ENCODE results near the gene PNPLA6. TPM values are rescaled to one million over a fixed set of nuclear protein-coding genes. Genes with fewer than 3 reads are reported as not detected.
A peak's percentile ranks its signal among the peaks of the same experiment; 100 is the strongest.

Gene PNPLA6
- total and polyA plus RNA-seq, 2 of the 13 experiments (the other 11 are each of a cell fraction or from before 2014, with no cell fraction given) = 24.9 to 28.2 TPM

DNA sequence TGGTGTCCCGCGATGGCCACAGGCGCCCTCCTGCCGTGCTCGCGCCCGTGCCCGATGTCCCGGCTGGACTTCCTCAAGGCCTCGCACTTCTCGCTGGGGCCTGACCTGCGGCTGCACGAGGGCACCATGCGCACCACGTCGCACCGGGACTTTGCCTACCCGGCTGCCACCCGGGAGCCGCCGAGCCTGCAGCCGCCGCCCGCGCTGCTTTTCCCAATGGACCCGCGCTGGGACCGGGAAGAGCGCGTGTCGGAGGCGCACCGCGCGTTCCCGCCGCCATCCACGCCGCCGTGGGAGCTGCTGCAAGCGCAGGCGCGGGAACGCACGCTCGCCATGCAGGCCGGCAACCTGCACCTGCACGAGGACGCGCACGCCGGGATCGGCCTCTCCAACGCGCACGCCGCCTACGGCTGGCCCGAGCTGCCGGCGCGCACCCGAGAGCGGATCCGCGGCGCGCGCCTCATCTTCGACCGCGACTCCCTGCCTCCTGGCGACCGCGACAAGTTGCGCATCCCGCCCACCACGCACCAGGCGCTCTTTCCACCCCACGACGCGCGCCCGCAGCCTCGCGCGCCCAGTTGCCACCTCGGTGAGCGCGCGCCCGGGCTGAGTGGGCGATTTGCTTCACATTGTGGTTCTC, 34.6 kb upstream of the PNPLA6 start (continued):
- TF ChIP-seq, protein P1, sequence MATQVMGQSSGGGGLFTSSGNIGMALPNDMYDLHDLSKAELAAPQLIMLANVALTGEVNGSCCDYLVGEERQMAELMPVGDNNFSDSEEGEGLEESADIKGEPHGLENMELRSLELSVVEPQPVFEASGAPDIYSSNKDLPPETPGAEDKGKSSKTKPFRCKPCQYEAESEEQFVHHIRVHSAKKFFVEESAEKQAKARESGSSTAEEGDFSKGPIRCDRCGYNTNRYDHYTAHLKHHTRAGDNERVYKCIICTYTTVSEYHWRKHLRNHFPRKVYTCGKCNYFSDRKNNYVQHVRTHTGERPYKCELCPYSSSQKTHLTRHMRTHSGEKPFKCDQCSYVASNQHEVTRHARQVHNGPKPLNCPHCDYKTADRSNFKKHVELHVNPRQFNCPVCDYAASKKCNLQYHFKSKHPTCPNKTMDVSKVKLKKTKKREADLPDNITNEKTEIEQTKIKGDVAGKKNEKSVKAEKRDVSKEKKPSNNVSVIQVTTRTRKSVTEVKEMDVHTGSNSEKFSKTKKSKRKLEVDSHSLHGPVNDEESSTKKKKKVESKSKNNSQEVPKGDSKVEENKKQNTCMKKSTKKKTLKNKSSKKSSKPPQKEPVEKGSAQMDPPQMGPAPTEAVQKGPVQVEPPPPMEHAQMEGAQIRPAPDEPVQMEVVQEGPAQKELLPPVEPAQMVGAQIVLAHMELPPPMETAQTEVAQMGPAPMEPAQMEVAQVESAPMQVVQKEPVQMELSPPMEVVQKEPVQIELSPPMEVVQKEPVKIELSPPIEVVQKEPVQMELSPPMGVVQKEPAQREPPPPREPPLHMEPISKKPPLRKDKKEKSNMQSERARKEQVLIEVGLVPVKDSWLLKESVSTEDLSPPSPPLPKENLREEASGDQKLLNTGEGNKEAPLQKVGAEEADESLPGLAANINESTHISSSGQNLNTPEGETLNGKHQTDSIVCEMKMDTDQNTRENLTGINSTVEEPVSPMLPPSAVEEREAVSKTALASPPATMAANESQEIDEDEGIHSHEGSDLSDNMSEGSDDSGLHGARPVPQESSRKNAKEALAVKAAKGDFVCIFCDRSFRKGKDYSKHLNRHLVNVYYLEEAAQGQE (IDR thresholded peaks at IDR 0.05; ENCODE audit: borderline replicate concordance in 1 of 2, low read depth in 1 of 2, low read length in 2 of 2) = no peak
- peak; percentile 52; the same call in 1 of the 2 replicates for TF ChIP-seq ZNF343 (CRISPR knock-in tag; IDR thresholded peaks at IDR 0.05)
- TF ChIP-seq ZNF709 (CRISPR knock-in tag; IDR thresholded peaks at IDR 0.05) = peak; percentile 87; the same call in 1 of the 2 replicates
- 0 out of 2 replicates have a peak, but pooled peaks have one; percentile 42 for TF ChIP-seq ZNF570 (CRISPR knock-in tag; IDR thresholded peaks at IDR 0.05; ENCODE audit: borderline replicate concordance)
- TF ChIP-seq ARHGAP35 (CRISPR knock-in tag; IDR thresholded peaks at IDR 0.05; ENCODE audit: borderline replicate concordance) = peak; percentile 75; the same call in 1 of the 2 replicates
- peak; percentile 72; the same call in 1 of the 2 replicates for TF ChIP-seq GLI4 (CRISPR knock-in tag; IDR thresholded peaks at IDR 0.05; ENCODE audit: borderline replicate concordance)
- TF ChIP-seq ZNF766 (CRISPR knock-in tag; IDR thresholded peaks at IDR 0.05; ENCODE audit: borderline replicate concordance) = peak; percentile 82; the same call in 1 of the 2 replicates
- no peak for TF ChIP-seq STAG1 (CRISPR knock-in tag; IDR thresholded peaks at IDR 0.05)
- TF ChIP-seq NONO (IDR thresholded peaks at IDR 0.05) = no peak
- peak; percentile 55; the same call in 1 of the 2 replicates for TF ChIP-seq NONO (CRISPR knock-in tag; conservative IDR thresholded peaks at IDR 0.05)
- no peak for TF ChIP-seq NCOA5 (CRISPR knock-in tag; IDR thresholded peaks at IDR 0.05)
- TF ChIP-seq JUND (CRISPR knock-in tag; IDR thresholded peaks at IDR 0.05) = 0 out of 2 replicates have a peak, but pooled peaks have one; percentile 12
- no peak for TF ChIP-seq STAT5B (CRISPR knock-in tag; IDR thresholded peaks at IDR 0.05)
- peak; percentile 53 for TF ChIP-seq ZNF274 (CRISPR knock-in tag; IDR thresholded peaks at IDR 0.05)
- TF ChIP-seq, protein P2, sequence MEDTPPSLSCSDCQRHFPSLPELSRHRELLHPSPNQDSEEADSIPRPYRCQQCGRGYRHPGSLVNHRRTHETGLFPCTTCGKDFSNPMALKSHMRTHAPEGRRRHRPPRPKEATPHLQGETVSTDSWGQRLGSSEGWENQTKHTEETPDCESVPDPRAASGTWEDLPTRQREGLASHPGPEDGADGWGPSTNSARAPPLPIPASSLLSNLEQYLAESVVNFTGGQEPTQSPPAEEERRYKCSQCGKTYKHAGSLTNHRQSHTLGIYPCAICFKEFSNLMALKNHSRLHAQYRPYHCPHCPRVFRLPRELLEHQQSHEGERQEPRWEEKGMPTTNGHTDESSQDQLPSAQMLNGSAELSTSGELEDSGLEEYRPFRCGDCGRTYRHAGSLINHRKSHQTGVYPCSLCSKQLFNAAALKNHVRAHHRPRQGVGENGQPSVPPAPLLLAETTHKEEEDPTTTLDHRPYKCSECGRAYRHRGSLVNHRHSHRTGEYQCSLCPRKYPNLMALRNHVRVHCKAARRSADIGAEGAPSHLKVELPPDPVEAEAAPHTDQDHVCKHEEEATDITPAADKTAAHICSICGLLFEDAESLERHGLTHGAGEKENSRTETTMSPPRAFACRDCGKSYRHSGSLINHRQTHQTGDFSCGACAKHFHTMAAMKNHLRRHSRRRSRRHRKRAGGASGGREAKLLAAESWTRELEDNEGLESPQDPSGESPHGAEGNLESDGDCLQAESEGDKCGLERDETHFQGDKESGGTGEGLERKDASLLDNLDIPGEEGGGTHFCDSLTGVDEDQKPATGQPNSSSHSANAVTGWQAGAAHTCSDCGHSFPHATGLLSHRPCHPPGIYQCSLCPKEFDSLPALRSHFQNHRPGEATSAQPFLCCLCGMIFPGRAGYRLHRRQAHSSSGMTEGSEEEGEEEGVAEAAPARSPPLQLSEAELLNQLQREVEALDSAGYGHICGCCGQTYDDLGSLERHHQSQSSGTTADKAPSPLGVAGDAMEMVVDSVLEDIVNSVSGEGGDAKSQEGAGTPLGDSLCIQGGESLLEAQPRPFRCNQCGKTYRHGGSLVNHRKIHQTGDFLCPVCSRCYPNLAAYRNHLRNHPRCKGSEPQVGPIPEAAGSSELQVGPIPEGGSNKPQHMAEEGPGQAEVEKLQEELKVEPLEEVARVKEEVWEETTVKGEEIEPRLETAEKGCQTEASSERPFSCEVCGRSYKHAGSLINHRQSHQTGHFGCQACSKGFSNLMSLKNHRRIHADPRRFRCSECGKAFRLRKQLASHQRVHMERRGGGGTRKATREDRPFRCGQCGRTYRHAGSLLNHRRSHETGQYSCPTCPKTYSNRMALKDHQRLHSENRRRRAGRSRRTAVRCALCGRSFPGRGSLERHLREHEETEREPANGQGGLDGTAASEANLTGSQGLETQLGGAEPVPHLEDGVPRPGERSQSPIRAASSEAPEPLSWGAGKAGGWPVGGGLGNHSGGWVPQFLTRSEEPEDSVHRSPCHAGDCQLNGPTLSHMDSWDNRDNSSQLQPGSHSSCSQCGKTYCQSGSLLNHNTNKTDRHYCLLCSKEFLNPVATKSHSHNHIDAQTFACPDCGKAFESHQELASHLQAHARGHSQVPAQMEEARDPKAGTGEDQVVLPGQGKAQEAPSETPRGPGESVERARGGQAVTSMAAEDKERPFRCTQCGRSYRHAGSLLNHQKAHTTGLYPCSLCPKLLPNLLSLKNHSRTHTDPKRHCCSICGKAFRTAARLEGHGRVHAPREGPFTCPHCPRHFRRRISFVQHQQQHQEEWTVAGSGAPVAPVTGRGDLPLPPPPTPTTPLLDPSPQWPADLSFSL (CRISPR knock-in tag; IDR thresholded peaks at IDR 0.05) = no peak
- no peak for TF ChIP-seq TBX3 (IDR thresholded peaks at IDR 0.05; ENCODE audit: borderline replicate concordance)
- TF ChIP-seq, protein P3, sequence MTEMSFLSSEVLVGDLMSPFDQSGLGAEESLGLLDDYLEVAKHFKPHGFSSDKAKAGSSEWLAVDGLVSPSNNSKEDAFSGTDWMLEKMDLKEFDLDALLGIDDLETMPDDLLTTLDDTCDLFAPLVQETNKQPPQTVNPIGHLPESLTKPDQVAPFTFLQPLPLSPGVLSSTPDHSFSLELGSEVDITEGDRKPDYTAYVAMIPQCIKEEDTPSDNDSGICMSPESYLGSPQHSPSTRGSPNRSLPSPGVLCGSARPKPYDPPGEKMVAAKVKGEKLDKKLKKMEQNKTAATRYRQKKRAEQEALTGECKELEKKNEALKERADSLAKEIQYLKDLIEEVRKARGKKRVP (CRISPR knock-in tag; IDR thresholded peaks at IDR 0.05) = 0 out of 4 replicates have a peak, but pooled peaks of 1 of the 2 experiments have one; percentile 10

Measured in HepG2 (cell line).